DMS53 treated with DMSO at 0.1 percent for 48 hours (cell line): Measurements from ENCODE around the gene RAB11FIP4.

ENCODE experiments used
- DNase-seq: peaks from one replicate; lab custom pipeline; 2025; ENCODE audit not compliant: unreplicated experiment; lab: John Stamatoyannopoulos, UW

The RAB11FIP4 gene

DNA sequence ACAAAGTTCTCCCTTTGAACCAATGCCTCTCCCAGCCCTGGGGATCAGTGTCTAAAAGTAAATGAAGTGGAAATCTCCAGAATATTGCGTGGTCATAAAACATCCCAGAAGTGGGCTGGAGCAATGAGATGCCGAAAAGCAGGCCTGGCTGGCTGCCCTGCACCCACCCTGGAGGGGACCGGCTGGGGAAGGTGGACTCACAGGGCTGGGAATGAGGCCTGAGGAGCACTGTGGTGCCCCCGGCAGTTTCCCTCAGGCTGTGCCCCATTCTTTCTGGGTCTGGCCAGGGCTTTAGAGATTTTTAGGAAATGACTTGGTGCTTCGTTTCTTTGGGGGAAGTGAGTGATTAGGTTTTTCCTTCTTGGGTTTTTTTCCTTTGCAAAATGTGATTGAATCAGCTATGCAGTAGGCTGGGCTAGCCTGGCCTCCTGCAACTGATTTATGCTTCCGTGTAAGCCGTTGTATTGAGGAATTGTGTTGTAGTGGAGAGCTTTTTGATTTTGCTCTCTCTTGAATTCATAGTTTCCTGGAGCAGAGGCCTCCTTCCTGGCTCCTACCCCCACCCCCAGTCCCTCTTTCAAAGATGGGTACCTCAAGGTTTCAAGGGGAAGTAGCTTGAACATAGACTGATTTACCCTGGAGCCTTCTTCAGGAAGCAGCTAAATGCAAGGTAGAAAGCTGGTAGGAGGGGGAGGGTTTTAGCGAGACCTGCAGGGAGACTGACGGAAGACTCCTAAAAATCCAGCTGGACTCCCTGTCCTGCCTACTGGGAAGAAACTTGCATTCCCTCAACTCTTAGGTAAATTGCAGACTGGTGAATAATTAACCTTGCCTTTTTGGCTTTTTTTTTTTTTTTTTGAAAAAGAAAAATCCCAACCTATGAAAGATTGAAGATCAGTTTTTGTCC is 170.2 kb downstream of the RAB11FIP4 start:
- no peak for DNase-seq

DNA sequence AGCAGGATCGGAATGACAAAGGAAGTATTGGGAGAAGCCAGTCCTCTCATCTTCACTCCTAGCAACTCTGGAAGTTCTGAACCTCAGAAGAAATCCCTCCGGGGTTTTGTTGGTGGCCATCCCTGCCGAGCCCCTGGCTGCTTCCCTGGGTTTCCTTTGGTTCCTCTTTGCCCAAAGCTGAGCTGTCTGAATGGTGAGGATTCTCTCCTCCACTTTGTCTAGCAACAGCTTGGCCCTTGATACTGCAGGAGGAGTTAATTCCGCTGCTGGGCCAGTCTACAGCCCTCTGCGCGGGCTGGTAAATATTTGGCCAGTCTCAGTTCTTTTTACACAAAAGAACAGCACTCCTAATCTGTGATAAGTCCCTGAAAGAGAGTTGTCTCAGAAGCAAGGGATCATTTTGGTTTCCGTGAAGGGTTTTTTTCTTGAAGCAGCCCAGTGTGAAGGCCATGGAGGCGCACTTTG is 170.9 kb downstream of the RAB11FIP4 start:
- no peak for DNase-seq

DNA sequence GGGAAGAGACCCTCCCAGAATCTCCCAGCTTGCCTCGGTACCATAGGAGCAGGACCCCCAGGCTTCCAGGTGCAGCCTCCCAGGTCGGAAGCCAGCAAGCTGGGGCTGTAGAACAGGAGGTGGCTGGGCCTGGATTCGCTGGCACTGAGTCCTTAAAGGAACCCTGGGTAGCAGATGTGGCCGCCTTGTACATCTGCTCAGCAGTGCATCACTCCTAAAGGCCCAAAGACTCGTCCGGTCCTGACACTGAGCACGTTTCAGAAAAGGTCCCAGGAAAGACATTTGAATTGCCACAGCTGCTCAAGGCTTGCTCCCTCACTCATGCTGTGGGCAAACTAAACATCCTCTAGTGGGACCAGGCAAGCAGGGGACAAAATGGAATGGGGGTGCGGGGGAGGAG is 172.8 kb downstream of the RAB11FIP4 start:
- no peak for DNase-seq

DNA sequence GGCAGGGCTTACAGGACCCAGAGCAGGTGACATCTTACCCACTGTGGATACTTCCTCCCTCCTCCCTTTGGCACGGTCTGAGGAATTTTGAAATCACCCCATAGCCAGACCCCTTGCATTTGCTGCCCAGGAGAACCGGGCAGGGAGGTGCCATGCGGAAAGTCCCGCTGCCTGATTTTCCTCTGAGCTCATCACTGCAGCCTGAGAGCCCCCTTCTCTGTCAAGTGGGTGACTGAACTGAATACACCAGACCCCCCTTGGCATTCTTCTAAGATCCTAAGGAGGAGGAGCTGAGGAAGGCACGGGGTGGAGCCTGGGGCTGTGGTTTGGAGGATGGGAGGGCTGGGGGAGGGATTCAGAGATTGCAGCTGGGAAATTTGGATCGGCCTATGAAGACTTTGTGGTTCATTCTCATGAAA is 173.4 kb downstream of the RAB11FIP4 start:
- DNase-seq, result no peak

DNA sequence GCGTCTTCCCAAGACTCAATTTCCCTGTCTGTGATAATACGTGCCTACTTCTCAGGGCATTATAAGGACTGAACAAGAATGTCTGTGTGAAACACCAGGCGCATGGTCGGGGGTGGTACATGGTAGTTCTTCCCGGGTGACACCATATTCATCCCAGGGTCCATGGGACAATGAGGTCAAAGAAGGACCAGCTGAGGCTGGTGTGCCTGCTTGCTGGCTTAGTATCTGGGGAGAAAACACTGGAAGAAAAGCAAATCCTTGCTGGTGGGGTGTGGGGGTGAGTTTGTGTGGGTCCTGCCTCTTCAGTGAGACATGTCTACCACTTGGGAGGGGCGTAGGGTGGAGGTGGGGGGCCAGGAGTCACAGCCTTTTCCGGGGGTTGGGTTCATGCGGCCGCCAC is 174.2 kb downstream of the RAB11FIP4 start:
- no peak for DNase-seq

DNA sequence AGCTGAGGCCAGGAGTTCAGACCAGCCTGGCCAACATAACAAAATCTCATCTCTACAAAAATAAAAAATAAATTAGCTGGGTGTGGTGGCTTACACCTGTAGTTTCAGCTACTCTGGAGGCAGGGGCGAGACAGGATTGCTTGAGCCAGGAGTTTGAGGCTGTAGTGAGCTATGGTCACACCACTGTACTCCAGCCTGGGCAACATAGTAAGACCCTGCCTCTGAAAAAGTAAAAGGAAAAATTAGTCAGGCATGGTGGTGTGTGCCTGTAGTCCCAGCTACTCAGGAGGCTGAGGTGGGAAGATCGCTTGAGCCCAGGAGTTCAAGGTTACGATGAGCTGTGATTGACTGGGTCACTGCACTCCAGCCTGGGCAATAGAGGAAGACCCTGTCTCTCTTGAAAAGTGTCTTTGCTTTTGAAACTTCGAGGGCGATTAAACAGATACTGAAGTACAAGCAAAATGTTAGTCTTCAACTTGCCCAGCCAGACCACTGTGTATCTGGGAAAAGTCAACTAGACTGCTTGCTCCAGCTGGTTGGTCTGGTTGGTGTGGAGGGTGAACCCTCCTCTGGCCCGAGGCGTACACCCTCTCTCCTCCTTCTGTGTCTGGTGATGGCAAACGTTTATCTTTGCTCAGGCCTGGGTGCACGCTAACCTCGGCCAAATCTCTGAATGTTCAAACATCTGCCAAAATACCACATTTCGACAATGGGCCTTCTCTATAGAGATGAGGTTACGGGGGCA is 174.9 kb downstream of the RAB11FIP4 start:
- DNase-seq, result no peak

DNA sequence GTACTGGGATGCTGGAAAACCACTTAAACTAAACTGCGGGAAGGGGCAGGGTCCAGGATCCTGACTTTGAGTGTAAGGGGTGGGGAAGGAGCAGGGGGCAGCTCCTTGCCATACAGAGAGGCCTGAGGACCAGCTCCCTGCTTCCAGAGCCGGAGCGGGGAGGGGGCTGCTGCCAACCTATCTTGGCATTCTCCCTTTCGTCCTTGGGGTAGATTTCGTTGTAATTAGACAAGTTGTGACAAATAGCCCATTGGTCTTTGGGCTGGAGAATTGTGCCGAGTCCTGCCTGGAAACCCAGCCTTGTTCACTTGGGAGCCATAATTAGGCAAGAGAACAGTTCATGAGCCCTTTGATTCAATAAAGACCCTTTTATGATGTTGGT is 175.5 kb downstream of the RAB11FIP4 start:
- DNase-seq, result no peak

DNA sequence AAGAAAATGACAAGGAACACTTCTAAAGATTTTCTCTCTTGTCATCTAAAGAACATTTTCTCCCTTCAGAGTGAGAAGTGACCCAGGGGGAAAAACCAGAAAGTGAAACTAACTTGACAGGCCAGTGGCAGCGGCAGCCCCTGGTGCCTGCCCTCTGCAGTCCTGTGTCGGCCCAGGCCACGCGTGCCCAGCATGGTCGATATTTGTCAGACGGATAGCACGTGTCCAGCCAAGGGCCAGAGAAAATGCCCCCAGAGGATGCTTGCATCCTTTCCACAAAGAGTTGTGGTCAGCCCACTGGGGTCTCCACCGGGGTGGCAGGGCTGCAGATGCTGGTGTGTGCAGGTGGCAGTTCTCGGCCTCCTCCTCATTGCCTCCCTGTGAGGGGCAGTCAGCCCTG is 176.6 kb downstream of the RAB11FIP4 start:
- DNase-seq, result no peak

DNA sequence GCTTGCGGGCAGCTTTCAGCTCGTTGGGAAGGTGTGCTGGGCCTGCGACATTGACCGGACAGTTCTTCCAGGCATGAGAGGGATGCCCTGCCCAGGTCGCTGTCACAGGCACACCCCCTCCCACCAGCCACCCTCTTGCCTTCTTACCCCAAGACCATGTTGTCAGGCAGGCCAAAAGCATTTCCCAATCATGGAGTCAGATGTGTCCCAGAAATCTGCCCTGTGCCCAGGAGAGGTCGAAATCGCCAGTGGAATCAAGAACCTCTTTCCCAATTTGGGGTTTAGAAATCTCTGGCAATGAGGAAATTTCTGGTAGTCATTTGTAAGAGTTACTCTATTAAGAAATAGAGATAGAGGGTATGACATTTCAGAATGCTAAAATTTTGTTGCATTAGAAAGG is 177.1 kb downstream of the RAB11FIP4 start:
- no peak for DNase-seq

DNA sequence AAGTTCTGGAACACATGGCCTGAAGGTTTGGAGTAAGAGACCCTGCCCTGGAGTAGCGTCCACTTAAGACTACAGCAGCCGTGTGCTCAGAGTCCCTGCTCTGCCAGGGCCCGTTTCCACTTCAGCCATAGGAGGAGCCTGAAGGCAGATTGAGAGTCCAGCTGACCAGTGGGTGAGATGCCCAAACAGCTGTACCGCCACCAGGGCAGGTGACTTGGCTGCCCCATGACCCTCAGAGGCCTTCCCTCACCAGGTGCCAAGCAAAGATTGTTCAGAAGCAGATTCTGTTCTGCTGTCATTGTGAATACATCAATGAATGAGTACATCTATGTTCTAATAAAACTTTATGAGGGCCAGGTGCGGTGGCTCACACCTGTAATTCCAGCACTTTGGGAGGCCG is 178.8 kb downstream of the RAB11FIP4 start:
- DNase-seq, result no peak

DNA sequence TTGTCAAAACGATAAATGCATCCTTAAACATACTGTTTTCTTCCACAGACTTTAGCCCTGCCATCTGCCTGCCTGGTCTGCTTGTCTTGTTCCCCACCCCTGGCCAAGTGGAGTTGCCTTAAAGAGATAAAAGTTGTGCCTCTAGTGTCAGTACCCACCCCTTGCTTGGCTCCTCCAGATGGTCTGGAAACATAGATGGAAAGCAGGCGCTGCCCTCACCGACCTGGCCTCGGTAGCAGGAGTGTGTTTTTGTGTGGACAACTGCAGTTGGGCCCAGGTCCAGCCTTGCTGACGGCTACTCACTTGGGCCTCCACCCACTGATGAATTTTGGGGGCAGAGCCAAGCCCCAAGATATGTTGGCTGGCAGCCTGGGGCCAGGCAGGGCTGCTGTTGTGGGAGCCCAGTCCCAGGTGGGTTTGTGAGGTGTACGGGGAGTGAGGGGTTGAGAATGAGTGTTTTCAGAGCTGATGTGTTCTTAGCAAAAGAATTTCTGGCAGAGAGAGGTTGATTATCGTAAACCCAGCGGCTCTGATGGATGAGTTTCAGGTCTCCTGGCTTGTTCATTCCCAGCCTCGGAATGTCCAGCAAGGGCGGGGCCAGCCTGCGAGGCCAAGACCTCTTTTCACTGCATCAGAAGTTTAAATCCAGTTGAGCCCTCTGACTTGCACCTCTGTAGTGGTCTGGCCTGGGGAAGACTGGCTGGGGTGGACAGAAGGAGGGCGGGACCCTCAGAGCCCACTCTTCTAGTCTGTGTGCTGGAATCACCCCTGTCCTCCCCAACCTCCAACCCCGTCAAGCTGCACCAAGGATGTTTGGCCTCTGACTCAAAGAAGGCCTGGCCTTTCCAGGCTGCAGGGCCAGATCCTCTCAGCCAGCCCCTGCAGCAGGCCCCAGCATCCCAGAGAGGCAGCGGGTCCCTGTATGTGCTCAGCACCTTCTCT is 179.7 kb downstream of the RAB11FIP4 start:
- no peak for DNase-seq

DNA sequence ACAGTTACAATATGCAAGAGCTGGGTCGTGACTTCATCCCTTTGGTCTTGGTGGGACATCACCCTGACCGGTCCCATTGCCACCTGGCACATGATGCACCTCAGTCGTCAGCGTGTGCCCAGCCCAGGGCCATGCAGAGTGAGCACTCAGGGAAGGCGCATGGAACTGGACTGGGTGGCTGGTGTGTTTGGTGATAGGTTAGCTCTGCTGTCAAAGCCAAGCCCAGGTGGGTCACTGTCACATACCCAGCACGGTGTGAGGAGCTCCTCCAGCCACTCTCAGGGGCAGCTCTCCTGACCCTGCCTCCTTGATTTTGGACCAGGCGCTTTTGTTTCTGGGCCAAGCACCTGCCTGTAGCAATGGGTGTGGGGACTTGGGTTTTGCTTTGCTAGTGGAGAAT is 180.9 kb downstream of the RAB11FIP4 start:
- DNase-seq, result no peak

DNA sequence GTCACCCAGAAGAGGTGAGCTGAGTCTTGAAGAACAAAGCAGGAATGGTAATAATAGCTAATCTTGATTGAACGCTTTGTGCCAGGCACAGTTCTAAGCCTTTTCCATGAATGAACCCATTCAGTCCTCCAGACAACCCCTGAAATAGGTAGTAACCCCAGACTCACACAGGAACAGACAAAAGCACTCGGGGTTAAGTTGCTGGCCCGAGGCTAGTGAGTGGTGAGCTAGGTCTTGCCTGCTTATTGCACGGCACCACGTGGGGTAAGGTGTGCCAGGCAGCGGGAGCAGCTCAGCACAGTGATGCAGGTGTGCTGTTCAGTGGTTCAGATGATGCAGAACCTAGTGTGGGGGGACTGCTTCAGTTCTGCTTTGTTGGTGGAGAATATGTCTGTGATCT is 181.6 kb downstream of the RAB11FIP4 start:
- no peak for DNase-seq

DNA sequence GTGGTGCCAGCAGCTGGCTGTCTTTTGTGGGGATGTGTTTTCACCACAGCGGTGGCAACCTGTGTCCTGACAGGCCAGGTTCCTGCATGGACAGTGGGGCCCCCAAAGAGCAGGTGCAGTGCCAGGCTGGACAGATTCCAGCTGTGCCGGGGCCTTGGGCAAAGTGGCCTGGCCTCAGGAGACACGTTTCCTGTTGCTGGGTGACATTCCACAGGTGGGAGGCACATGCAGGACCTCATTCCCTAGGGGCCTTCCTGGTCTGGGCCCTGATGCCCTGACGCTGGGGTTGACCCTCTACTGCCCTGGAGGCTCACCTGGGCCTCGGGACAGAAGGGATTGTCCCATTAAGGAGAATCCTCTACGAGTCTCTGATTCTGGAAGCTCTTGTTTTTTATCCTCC is 182.4 kb downstream of the RAB11FIP4 start:
- DNase-seq, result no peak

DNA sequence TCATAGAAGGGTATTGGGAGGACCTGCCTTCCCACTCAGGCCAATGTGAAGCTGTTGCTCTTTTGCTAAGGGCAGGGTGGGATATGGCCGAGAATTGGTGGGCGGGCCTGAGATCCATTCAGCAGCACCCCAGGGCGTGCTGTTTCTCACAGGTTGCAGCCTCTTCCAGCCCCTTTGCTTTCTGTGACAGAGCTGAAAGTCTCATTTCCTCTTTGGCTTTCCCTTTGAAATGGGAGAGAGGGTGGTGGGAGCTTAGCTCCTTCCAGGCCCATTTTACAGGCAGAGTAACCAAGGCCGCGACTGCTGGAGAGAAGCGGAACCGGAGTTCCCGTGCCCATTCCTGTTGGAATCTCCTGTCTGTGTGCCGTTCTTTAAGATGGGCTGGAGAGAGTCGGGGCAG is 183.0 kb downstream of the RAB11FIP4 start:
- DNase-seq, result no peak

DNA sequence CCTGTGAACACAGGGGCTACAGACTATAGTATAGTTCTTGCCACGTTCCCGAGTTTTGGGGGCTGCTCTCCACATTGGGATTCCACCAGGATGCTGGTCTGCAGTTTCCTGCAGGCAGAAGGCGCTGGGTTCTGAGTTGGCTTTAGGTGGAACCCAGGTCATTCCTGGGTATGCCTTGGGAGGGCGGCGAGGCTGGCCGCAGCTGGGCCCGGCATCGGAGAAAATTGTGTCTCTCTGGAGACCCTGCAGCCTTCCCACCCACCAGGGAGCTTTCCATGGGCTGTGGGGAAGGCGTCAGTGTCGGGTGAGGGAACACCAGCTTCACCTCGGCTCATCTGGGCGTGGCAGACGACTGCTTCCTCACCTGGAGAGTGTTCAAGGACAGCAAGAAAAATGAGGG is 183.6 kb downstream of the RAB11FIP4 start:
- DNase-seq, result no peak

DNA sequence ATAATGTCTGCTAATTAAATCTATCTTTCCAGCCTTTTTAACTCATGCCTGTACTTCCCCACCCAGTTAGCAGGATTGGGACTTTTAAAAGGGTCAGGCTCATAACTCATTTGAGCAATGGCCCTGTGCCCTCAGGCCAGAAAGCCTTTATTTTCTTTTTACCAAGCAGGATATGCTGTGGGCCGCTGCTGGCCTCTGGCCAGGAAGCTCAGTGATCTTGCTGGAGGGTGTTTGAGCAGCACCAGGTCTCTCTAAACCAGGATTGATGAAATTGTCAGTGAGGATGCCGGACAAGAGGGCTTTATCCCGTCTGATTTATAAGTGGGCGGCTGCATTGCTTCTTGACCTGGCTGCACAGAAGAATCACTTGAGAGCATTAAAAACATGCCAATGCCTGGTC is 187.8 kb downstream of the RAB11FIP4 start:
- no peak for DNase-seq

DNA sequence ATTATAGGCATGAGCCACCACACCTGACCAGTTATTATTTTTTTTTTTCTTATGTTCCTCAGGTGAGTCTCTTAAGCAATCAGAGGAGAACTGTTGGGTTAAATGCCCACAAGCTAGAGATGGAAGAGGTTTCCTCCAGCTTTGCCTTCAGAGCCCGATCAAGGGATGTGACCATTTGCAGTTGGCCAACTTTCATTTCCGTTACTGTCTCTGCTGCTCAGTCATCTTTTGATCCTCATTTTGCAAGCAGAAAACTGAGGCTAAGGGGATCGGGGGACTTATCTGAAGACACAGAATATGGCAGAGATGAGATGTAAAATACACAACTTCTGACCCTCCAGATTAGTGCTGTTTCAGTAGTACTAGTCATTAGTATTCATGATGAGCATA is 188.8 kb downstream of the RAB11FIP4 start:
- no peak for DNase-seq

DNA sequence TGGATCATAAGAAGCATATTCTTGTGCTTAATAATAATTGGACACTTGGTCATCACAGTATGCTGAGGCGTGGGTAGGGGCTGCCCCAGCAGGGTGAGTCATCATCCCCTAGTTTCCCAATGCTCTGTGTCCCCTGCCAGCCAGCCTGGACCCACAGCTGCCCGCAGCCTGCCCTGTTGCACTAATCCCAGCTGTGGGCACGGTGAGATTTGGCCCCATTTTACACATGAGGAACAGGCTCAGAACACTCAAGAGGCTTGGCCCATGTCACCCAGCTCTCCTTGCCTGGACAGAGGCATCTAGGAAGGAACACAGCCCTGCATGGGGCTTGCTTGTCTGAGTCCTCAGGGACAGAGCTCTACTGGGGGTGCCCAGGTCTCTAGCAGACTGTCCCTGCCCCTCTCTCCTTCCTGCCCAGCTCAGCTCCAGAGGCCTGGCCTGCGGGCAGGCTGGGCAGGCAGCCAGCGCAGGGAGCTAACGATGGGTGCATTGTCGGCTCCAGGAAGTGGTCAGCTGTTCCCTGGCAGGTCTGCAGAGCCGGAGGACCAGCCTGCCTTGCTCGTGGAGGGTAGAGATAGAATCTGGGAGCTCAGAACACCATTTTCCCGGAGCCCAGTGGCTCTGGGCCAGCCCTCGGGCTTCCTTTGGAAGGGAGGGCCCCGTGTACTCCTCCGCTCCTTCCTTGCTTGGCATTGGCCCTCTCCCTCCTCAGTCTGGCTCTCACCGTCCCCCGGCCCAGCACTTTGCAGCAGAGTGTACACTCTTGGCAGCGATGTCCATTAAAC is 189.4 kb downstream of the RAB11FIP4 start:
- no peak for DNase-seq

DNA sequence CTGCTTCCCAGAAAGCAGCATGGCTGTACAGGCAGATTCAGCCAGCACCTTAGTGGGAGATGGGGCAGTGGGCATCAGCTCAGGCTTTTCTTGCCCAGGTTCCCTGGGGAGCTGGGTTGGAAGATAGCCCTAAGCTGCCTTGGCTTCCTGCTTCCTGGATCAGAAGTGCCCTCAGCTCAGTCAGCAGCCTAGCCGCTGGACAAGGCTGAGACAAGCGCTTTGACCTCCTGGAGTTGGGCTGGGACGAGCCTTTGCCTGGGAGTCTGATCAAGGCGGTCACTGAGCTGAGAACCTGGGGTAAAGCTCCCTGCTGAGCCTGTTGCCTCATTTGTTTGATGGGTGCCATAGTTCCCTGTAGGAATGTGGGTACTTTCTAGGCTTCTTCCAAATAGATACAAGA is 190.0 kb downstream of the RAB11FIP4 start:
- no peak for DNase-seq
